Spleen (tissue), 11 donors: Measurements from ENCODE around the gene SEMA4A. TPM values are rescaled to one million over a fixed set of nuclear protein-coding genes. Genes with fewer than 3 reads are reported as not detected.

Source experiments
- DNase-seq: peaks from one replicate; pipeline ENCODE4 v3.0.0-alpha.2; 2020
- H3K27ac ChIP-seq, 8 donors: fragments of 200-600 bp; sonication (generic) in 7 of 8; 1 replicate in 4 of 8; 2 replicates in 4 of 8; pipeline versions ENCODE4 v1.5.0 to v1.8.0; 2016 to 2021; ENCODE audit warnings: inconsistent platforms in 4 of 8, mild to moderate bottlenecking in 4 of 8, moderate library complexity in 1 of 8
- H3K27me3 ChIP-seq, 7 donors: fragments of 200-600 bp; sonication (generic) in 6 of 7; replicated peaks in 1 of 7; 1 replicate in 4 of 7; 2 replicates in 3 of 7; pipeline versions ENCODE4 v1.5.0 to v1.8.0; 2016 to 2021; ENCODE audit warnings: inconsistent platforms in 3 of 7, mild to moderate bottlenecking in 1 of 7
- H3K36me3 ChIP-seq, 6 donors: fragments of 200-600 bp; sonication (generic) in 5 of 6; 1 replicate in 4 of 6; 2 replicates in 2 of 6; pipeline versions ENCODE4 v1.5.0 to v1.8.0; 2016 to 2021; ENCODE audit warnings: inconsistent platforms in 2 of 6
- H3K4me1 ChIP-seq, 6 donors: fragments of 200-600 bp; sonication (generic) in 5 of 6; 1 replicate in 3 of 6; 2 replicates in 3 of 6; pipeline versions ENCODE4 v1.5.0 to v1.8.0; 2016 to 2021; ENCODE audit warnings: inconsistent platforms in 3 of 6
- H3K4me3 ChIP-seq, 8 donors: fragments of 200-600 bp; sonication (generic) in 7 of 8; 1 replicate in 4 of 8; 2 replicates in 4 of 8; pipeline versions ENCODE4 v1.5.0 to v1.8.0; 2016 to 2021; ENCODE audit warnings: inconsistent platforms in 4 of 8, mild to moderate bottlenecking in 4 of 8, moderate library complexity in 2 of 8
- H3K9me3 ChIP-seq, 8 donors: fragments of 200-600 bp; sonication (generic) in 7 of 8; 1 replicate in 4 of 8; 2 replicates in 4 of 8; pipeline versions ENCODE4 v1.5.0 to v1.8.0; 2016 to 2021; ENCODE audit warnings: inconsistent platforms in 4 of 8
- POLR2A ChIP-seq, 3 donors: fragments of 450-650 bp; IDR thresholded peaks; one replicate each; pipeline ENCODE4 v1.5.1; 2017; ENCODE audit warnings: antibody characterized with exemption in 3 of 3, mild to moderate bottlenecking in 1 of 3
- POLR2AphosphoS5 ChIP-seq, 3 donors: sonication (generic); formaldehyde crosslinking; IDR thresholded peaks; one replicate each; pipeline ENCODE4 v1.5.1; 2017; ENCODE audit warnings: antibody characterized with exemption in 3 of 3
- WGBS, 5 donors: extraction: QIAGEN DNeasy Blood & Tissue Kit in 3 of 5; methylation state at CpG; one replicate each; pipeline versions ENCODE4 v1.1.5 to v1.1.7; 2013 to 2018; 5-methylcytosine and 5-hydroxymethylcytosine counted together
- intact Hi-C: fragments of 100-400 bp; cut with DNase I; formaldehyde crosslinking; loops from one replicate; pipeline ENCODE4 v1.15.0; 2023; ENCODE audit warnings: low total_unique reads
- polyA plus RNA-seq, 3 donors: library from polyadenylated mRNA; stranded (reverse); fragments of 200-250 nt; gene quantifications; one replicate each; pipeline ENCODE4 v1.2.1, GENCODE V29; 2013
- total RNA-seq, 7 donors: library from RNA; depleted of rRNA in 3 of 7; stranded (reverse); fragments of >200 nt in 3 of 7; fragmentation: NEBNext Ultra II Directional in 4 of 7; extraction: Animal tissue kit (Norgen Biotek cat#: 25700) in 4 of 7; gene quantifications; one replicate each; pipeline versions ENCODE4 v1.1.0 to v1.2.1, GENCODE V29; 2016 to 2021
- TF ChIP-seq, protein P1 (sequence below), 11 experiments: fragments of 200-600 bp in 7 of 11; fragments of 450-650 bp in 4 of 11; sonication (generic) in 4 of 11; IDR thresholded peaks in 8 of 11; conservative IDR thresholded peaks in 3 of 11; 1 replicate in 7 of 11; 2 replicates in 4 of 11; pipeline versions ENCODE4 v1.4.0 to v1.8.0; 2016 to 2021; ENCODE audit warnings: antibody characterized with exemption in 11 of 11, inconsistent platforms in 4 of 11, mild to moderate bottlenecking in 1 of 11
- donor health status: healthy with polysubstance abuse.
- donor health status: DM: no; HTN: no; CAD: no; lungs with moderate emphysema.
- donor health status: DM: no; HTN: no; CAD: no.
- donor health status: Bipolar disorder and iron deficiency.
- donor health status: healthy.
- donor health status: DM: no; HTN: no; CAD: no.
- donor health status: DM: yes; HTN: yes; CAD: no.

The SEMA4A gene
- total and polyA plus RNA-seq, 10 donors: 7.1 to 65.9 (median 33.2) TPM

DNA sequence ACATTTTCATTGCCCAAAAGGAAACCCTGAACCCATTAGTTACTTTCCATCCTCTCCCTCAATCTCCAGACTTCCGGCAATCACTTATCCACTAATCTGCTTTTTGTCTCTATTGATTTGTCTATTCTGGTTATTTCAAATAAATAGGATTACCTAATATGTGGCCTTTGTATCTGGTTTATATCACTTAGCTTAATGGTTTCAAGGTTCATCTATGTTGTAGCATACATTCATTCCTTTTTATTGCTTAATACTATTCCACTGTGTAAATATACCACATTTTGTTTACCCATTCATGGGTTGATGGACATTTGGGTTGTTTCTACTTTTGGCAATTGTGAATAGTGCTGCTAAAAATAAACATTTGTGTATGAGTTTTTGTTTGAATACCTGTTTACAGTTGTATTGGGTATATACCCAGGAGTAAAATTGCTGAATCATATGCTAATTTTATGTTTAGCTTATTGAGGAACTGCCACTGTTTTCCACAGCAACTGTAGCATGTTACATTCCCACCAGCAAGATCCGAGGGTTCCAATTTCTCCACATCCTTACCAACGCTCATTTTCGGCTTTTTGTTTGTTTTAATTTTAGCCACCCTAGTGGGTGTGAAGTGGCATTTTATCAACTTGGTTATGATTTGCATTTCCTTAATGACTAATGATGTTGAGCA, 38.0 kb downstream of the SEMA4A start:
- intact Hi-C loops: no loop called here
- Histone ChIP-seq H3K4me3 (no peak overlapping the region), H3K4me1 (peaks cover 11 to 42% (median 32%) of the 10 kb centered on the region in 6 donors), H3K36me3 (peaks cover 0 to 12% (median 5%) of the 10 kb centered on the region in 6 donors), H3K27me3 (no peaks in the 10 kb centered on the region), H3K27ac (peak overlapping the region in 2 of 8 donors; percentile 37 to 59), H3K9me3 (peaks cover 0 to 8% (median 2%) of the 10 kb centered on the region in 8 donors)
- no peak for DNase-seq
- no peak for TF ChIP-seq POLR2A (IDR thresholded peaks at IDR 0.05)
- no peak for TF ChIP-seq POLR2AphosphoS5 (IDR thresholded peaks at IDR 0.05)
- WGBS, 5 donors: 53 to 83% (median 72%) methylated on average over 4 of the region's 4 CpGs

GRCh38 chr1:156193208-156193487, 39.8 kb downstream of the SEMA4A start:
- no peaks in the 10 kb centered on the region for H3K9me3 ChIP-seq
- 79 to 83% (median 81%) methylated on average over 7 of the region's 7 CpGs for WGBS, 5 donors
- H3K4me3 ChIP-seq: peak overlapping the region; percentile 49 to 99 (median 91)
- intact Hi-C loops: no loop called here
- H3K4me1 ChIP-seq: peaks cover 11 to 59% (median 45%) of the 10 kb centered on the region in 6 donors
- TF ChIP-seq POLR2AphosphoS5 (IDR thresholded peaks at IDR 0.05) (no peak), POLR2A (IDR thresholded peaks at IDR 0.05) (no peak)
- TF ChIP-seq, protein P1, sequence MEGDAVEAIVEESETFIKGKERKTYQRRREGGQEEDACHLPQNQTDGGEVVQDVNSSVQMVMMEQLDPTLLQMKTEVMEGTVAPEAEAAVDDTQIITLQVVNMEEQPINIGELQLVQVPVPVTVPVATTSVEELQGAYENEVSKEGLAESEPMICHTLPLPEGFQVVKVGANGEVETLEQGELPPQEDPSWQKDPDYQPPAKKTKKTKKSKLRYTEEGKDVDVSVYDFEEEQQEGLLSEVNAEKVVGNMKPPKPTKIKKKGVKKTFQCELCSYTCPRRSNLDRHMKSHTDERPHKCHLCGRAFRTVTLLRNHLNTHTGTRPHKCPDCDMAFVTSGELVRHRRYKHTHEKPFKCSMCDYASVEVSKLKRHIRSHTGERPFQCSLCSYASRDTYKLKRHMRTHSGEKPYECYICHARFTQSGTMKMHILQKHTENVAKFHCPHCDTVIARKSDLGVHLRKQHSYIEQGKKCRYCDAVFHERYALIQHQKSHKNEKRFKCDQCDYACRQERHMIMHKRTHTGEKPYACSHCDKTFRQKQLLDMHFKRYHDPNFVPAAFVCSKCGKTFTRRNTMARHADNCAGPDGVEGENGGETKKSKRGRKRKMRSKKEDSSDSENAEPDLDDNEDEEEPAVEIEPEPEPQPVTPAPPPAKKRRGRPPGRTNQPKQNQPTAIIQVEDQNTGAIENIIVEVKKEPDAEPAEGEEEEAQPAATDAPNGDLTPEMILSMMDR (IDR thresholded peaks at IDR 0.05 in 8 of 11, conservative IDR thresholded peaks at IDR 0.05 in 3 of 11): no peak
- peak overlapping the region; percentile 80 to 94 (median 87) for H3K27ac ChIP-seq
- H3K27me3 ChIP-seq: no peaks in the 10 kb centered on the region
- H3K36me3 ChIP-seq: peaks cover 0 to 28% (median 10%) of the 10 kb centered on the region in 6 donors
- DNase-seq: no peak

GRCh38 chr1:156193488-156194299, 40.3 kb downstream of the SEMA4A start, which contains the start of gene SLC25A44:
TSS of gene SLC25A44 (plus strand) at chr1:156194104. CDS start at chr1:156199848, 5,744 bp downstream.
- H3K4me3 ChIP-seq: peak within 1 kb of the TSS; percentile 77 to 99 (median 94)
- peaks cover 11 to 65% (median 48%) of the 10 kb centered on the region in 6 donors for H3K4me1 ChIP-seq
- H3K36me3 ChIP-seq: peaks cover 0 to 34% (median 10%) of the 10 kb centered on the region in 6 donors
- H3K27ac ChIP-seq: peak within 1 kb of the TSS; percentile 80 to 94 (median 87)
- TF ChIP-seq POLR2AphosphoS5 (IDR thresholded peaks at IDR 0.05): peak; percentile 87 to 92 (median 90)
- TF ChIP-seq, protein P1 (IDR thresholded peaks at IDR 0.05 in 8 of 11, conservative IDR thresholded peaks at IDR 0.05 in 3 of 11): peak; percentile 39 to 93 (median 78)
- peak in 2 of 3 donors; percentile 26 to 78 for TF ChIP-seq POLR2A (IDR thresholded peaks at IDR 0.05)
- no peaks in the 10 kb centered on the region for H3K27me3 ChIP-seq
- no peaks in the 10 kb centered on the region for H3K9me3 ChIP-seq
- peak; percentile 97 for DNase-seq
- WGBS, 5 donors: 2 to 3% (median 2%) methylated on average over 45 to 59 of the region's 59 CpGs
- intact Hi-C loops: no loop called here

DNA sequence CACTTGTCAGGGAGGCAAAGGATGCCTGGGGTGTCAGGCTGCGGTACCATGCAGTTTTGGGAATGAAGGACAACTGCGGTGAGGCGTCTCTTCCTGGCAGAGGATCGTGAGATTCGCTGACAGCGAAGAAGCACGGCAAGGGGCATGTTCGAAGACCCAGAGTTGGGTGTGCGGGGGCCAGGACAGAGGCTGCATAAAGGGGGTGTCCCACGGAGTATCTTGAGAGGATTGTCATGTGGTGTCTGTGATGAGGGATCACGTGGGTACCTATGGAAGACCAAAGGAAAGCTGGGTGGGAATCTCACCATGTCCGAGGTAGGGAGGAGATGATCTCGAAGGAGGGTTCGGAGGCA, 40.9 kb downstream of the SEMA4A start:
- Histone ChIP-seq H3K4me3 (peak overlapping the region; percentile 77 to 99 (median 94)), H3K27me3 (no peaks in the 10 kb centered on the region), H3K27ac (peak overlapping the region; percentile 49 to 94 (median 87)), H3K9me3 (no peaks in the 10 kb centered on the region), H3K36me3 (peaks cover 0 to 38% (median 10%) of the 10 kb centered on the region in 6 donors), H3K4me1 (peaks cover 11 to 70% (median 51%) of the 10 kb centered on the region in 6 donors)
- WGBS, 5 donors: 13 to 20% (median 16%) methylated on average over 14 of the region's 14 CpGs
- TF ChIP-seq POLR2A (IDR thresholded peaks at IDR 0.05): no peak
- TF ChIP-seq, protein P1 (IDR thresholded peaks at IDR 0.05 in 8 of 11, conservative IDR thresholded peaks at IDR 0.05 in 3 of 11): no peak
- TF ChIP-seq POLR2AphosphoS5 (IDR thresholded peaks at IDR 0.05): no peak
- no peak for DNase-seq
- intact Hi-C loops: no loop called here
